ENCODE results near the gene SIN3A. TPM values are rescaled to one million over a fixed set of nuclear protein-coding genes. Genes with fewer than 3 reads are reported as not detected.
"Not testable (repeated sequence)": the region's sequence is repeated elsewhere in the genome, so short reads cannot be mapped to it uniquely, and the experiment has no call there.

Gene SIN3A
- 17.8 TPM for polyA plus RNA-seq (2013, experiment 1 of 2)
- polyA plus RNA-seq (2013, experiment 2 of 2), result 18.0 TPM

GRCh38 chr15:75451674-75452363, at the start of gene SIN3A:
Gene SIN3A, minus strand, starts transcription at chr15:75451690. Its CDS starts 21,315 bp downstream, at chr15:75430375.
- Histone ChIP-seq H3K4me1 (ENCODE audit: control insufficient read depth, insufficient read depth, low read depth, low read length) (peaks cover 8% of the 10 kb centered on the region), H2AFZ (ENCODE audit: low read depth, low read length) (peak within 1 kb of the TSS; percentile 43), H3K4me3 (ENCODE audit: insufficient read depth in 1 of 2, low read depth in 1 of 2, low read length in 2 of 2) (peak within 1 kb of the TSS; percentile 93 to 98), H3K27ac (ENCODE audit: low read length, poor library complexity, severe bottlenecking) (peak within 1 kb of the TSS; percentile 99), H3K4me2 (ENCODE audit: low read length, poor library complexity, severe bottlenecking) (peak within 1 kb of the TSS; percentile 99), H3K79me1 (replicated peaks; ENCODE audit: low read length, poor library complexity, severe bottlenecking) (peaks cover 2% of the 10 kb centered on the region), H3K9ac (ENCODE audit: low read length) (peak within 1 kb of the TSS; percentile 93), H3K27me3 (ENCODE audit: control insufficient read depth in 1 of 2, insufficient read depth in 1 of 2, low read length in 2 of 2) (no peaks in the 10 kb centered on the region), H2BK5ac (ENCODE audit: low read depth, low read length, poor library complexity, severe bottlenecking) (peak within 1 kb of the TSS; percentile 95), H3K36me3 (ENCODE audit: control insufficient read depth in 1 of 2, insufficient read depth in 2 of 2, low read depth in 1 of 2, low read length in 2 of 2) (peaks cover 0 to 10% of the 10 kb centered on the region in 2 experiments), H3K23ac (ENCODE audit: low read length in 2 of 2) (no peak within 1 kb of the TSS), H3K4ac (ENCODE audit: low read depth in 1 of 2, low read length in 2 of 2) (peak within 1 kb of the TSS; percentile 94 to 97), H2BK15ac (ENCODE audit: low read depth, poor library complexity, severe bottlenecking) (peak within 1 kb of the TSS; percentile 98), H2AK5ac (ENCODE audit: low read length, severe bottlenecking) (peak within 1 kb of the TSS; percentile 66), H3K18ac (ENCODE audit: low read depth in 1 of 2, low read length in 2 of 2) (peak within 1 kb of the TSS; percentile 97), H2BK120ac (ENCODE audit: low read depth, low read length) (peak within 1 kb of the TSS; percentile 52), H4K91ac (ENCODE audit: low read length) (peak within 1 kb of the TSS; percentile 97), H2BK12ac (ENCODE audit: low read length in 2 of 2) (peak within 1 kb of the TSS in 1 of 2 experiments; percentile 90), H4K8ac (ENCODE audit: low read length) (peak within 1 kb of the TSS; percentile 92), H3K14ac (ENCODE audit: low read length in 2 of 2) (peak within 1 kb of the TSS; percentile 78 to 98), H3K9me3 (ENCODE audit: control insufficient read depth, low read length) (no peaks in the 10 kb centered on the region)
- DNase-seq, result peak; percentile 100
- under 1% methylated on average over 36 of the region's 39 CpGs for WGBS

GRCh38 chr15:75493732-75494131, 42.2 kb upstream of the SIN3A start:
- no peak overlapping the region for H3K23ac ChIP-seq (ENCODE audit: low read length in 2 of 2)
- no peak for DNase-seq
- H2AK5ac ChIP-seq (ENCODE audit: low read length, severe bottlenecking), result no peak overlapping the region
- no peak overlapping the region for H3K9ac ChIP-seq (ENCODE audit: low read length)
- no peak overlapping the region for H4K8ac ChIP-seq (ENCODE audit: low read length)
- peaks cover 4% of the 10 kb centered on the region for H3K9me3 ChIP-seq (ENCODE audit: control insufficient read depth, low read length)
- H4K91ac ChIP-seq (ENCODE audit: low read length), result no peak overlapping the region
- no peak overlapping the region for H3K4me2 ChIP-seq (ENCODE audit: low read length, poor library complexity, severe bottlenecking)
- H3K79me1 ChIP-seq (replicated peaks; ENCODE audit: low read length, poor library complexity, severe bottlenecking), result peaks cover 21% of the 10 kb centered on the region
- no peaks in the 10 kb centered on the region for H3K4me1 ChIP-seq (ENCODE audit: control insufficient read depth, insufficient read depth, low read depth, low read length)
- H2BK15ac ChIP-seq (ENCODE audit: low read depth, poor library complexity, severe bottlenecking), result no peak overlapping the region
- H3K18ac ChIP-seq (ENCODE audit: low read depth in 1 of 2, low read length in 2 of 2), result no peak overlapping the region
- no peak overlapping the region for H3K27ac ChIP-seq (ENCODE audit: low read length, poor library complexity, severe bottlenecking)
- no peak overlapping the region for H2AFZ ChIP-seq (ENCODE audit: low read depth, low read length)
- H2BK120ac ChIP-seq (ENCODE audit: low read depth, low read length), result no peak overlapping the region
- H3K36me3 ChIP-seq (ENCODE audit: control insufficient read depth in 1 of 2, insufficient read depth in 2 of 2, low read depth in 1 of 2, low read length in 2 of 2), result peaks cover 35 to 56% of the 10 kb centered on the region in 2 experiments
- H2BK5ac ChIP-seq (ENCODE audit: low read depth, low read length, poor library complexity, severe bottlenecking), result no peak overlapping the region
- no peak overlapping the region for H3K14ac ChIP-seq (ENCODE audit: low read length in 2 of 2)
- 100% methylated on average over 2 of the region's 4 CpGs for WGBS
- no peak overlapping the region for H2BK12ac ChIP-seq (ENCODE audit: low read length in 2 of 2)
- no peak overlapping the region for H3K4ac ChIP-seq (ENCODE audit: low read depth in 1 of 2, low read length in 2 of 2)
- H3K4me3 ChIP-seq (ENCODE audit: insufficient read depth in 1 of 2, low read depth in 1 of 2, low read length in 2 of 2), result no peak overlapping the region
- H3K27me3 ChIP-seq (ENCODE audit: control insufficient read depth in 1 of 2, insufficient read depth in 1 of 2, low read length in 2 of 2), result no peaks in the 10 kb centered on the region

- no peak overlapping the region for H2BK15ac ChIP-seq (ENCODE audit: low read depth, poor library complexity, severe bottlenecking)
- no peak overlapping the region for H3K4ac ChIP-seq (ENCODE audit: low read depth in 1 of 2, low read length in 2 of 2)
- no peak overlapping the region for H4K91ac ChIP-seq (ENCODE audit: low read length)
- H2BK5ac ChIP-seq (ENCODE audit: low read depth, low read length, poor library complexity, severe bottlenecking), result no peak overlapping the region
- no peak for DNase-seq
- 100% methylated on average over 1 of the region's 1 CpG for WGBS
- H3K36me3 ChIP-seq (ENCODE audit: control insufficient read depth in 1 of 2, insufficient read depth in 2 of 2, low read depth in 1 of 2, low read length in 2 of 2), result peaks cover 18 to 53% of the 10 kb centered on the region in 2 experiments
- no peak overlapping the region for H2BK120ac ChIP-seq (ENCODE audit: low read depth, low read length)
- H3K9ac ChIP-seq (ENCODE audit: low read length), result no peak overlapping the region
- H3K9me3 ChIP-seq (ENCODE audit: control insufficient read depth, low read length), result peaks cover 6% of the 10 kb centered on the region
- no peak overlapping the region for H2AFZ ChIP-seq (ENCODE audit: low read depth, low read length)
- H2BK12ac ChIP-seq (ENCODE audit: low read length in 2 of 2), result no peak overlapping the region
- no peak overlapping the region for H3K18ac ChIP-seq (ENCODE audit: low read depth in 1 of 2, low read length in 2 of 2)
- H3K27me3 ChIP-seq (ENCODE audit: control insufficient read depth in 1 of 2, insufficient read depth in 1 of 2, low read length in 2 of 2), result no peaks in the 10 kb centered on the region
- no peak overlapping the region for H3K27ac ChIP-seq (ENCODE audit: low read length, poor library complexity, severe bottlenecking)
- H3K4me3 ChIP-seq (ENCODE audit: insufficient read depth in 1 of 2, low read depth in 1 of 2, low read length in 2 of 2), result no peak overlapping the region
- no peak overlapping the region for H4K8ac ChIP-seq (ENCODE audit: low read length)
- H3K79me1 ChIP-seq (replicated peaks; ENCODE audit: low read length, poor library complexity, severe bottlenecking), result peaks cover 10% of the 10 kb centered on the region
- no peaks in the 10 kb centered on the region for H3K4me1 ChIP-seq (ENCODE audit: control insufficient read depth, insufficient read depth, low read depth, low read length)
- no peak overlapping the region for H3K14ac ChIP-seq (ENCODE audit: low read length in 2 of 2)
- no peak overlapping the region for H3K4me2 ChIP-seq (ENCODE audit: low read length, poor library complexity, severe bottlenecking)
- H3K23ac ChIP-seq (ENCODE audit: low read length in 2 of 2), result no peak overlapping the region
- no peak overlapping the region for H2AK5ac ChIP-seq (ENCODE audit: low read length, severe bottlenecking)
These were observed 32.5 kb upstream of the SIN3A start for GRCh38 chr15:75483961-75484360.

- H3K79me1 ChIP-seq (replicated peaks; ENCODE audit: low read length, poor library complexity, severe bottlenecking); H3K9ac ChIP-seq (ENCODE audit: low read length); H2BK5ac ChIP-seq (ENCODE audit: low read depth, low read length, poor library complexity, severe bottlenecking); H3K27me3 ChIP-seq (ENCODE audit: control insufficient read depth in 1 of 2, insufficient read depth in 1 of 2, low read length in 2 of 2); H3K4me3 ChIP-seq (ENCODE audit: insufficient read depth in 1 of 2, low read depth in 1 of 2, low read length in 2 of 2); H2BK15ac ChIP-seq (ENCODE audit: low read depth, poor library complexity, severe bottlenecking); H2AFZ ChIP-seq (ENCODE audit: low read depth, low read length); H4K91ac ChIP-seq (ENCODE audit: low read length); H3K9me3 ChIP-seq (ENCODE audit: control insufficient read depth, low read length); H3K4ac ChIP-seq (ENCODE audit: low read depth in 1 of 2, low read length in 2 of 2); H2AK5ac ChIP-seq (ENCODE audit: low read length, severe bottlenecking); H3K18ac ChIP-seq (ENCODE audit: low read depth in 1 of 2, low read length in 2 of 2); H3K4me2 ChIP-seq (ENCODE audit: low read length, poor library complexity, severe bottlenecking); H2BK12ac ChIP-seq (ENCODE audit: low read length in 2 of 2); H3K27ac ChIP-seq (ENCODE audit: low read length, poor library complexity, severe bottlenecking); DNase-seq; H3K4me1 ChIP-seq (ENCODE audit: control insufficient read depth, insufficient read depth, low read depth, low read length); H3K23ac ChIP-seq (ENCODE audit: low read length in 2 of 2); H2BK120ac ChIP-seq (ENCODE audit: low read depth, low read length); H3K14ac ChIP-seq (ENCODE audit: low read length in 2 of 2); H4K8ac ChIP-seq (ENCODE audit: low read length): not testable (repeated sequence)
- peaks cover 18 to 55% of the 10 kb centered on the region in 2 experiments for H3K36me3 ChIP-seq (ENCODE audit: control insufficient read depth in 1 of 2, insufficient read depth in 2 of 2, low read depth in 1 of 2, low read length in 2 of 2)
- 92% methylated on average over 5 of the region's 5 CpGs for WGBS
These were observed 32.1 kb upstream of the SIN3A start for GRCh38 chr15:75483556-75483955.
